Activated gamma-delta T cell (primary cell): ENCODE data around the gene GSTT2.
"Not testable (repeated sequence)": the region's sequence is repeated elsewhere in the genome, so short reads cannot be mapped to it uniquely, and the experiment has no call there.

Source experiments
- DNase-seq: peaks from one replicate; lab custom pipeline; 2025; lab: John Stamatoyannopoulos, UW
- total RNA-seq, 2 donors: gene quantifications; one replicate each; lab custom pipeline; 2026; lab: John Stamatoyannopoulos, UW

GSTT2 gene
- total RNA-seq: 0 to 0.04 reads per million in 2 donors

GRCh38 chr22:23979557-23980240 lies at the start of gene GSTT2:
Gene GSTT2, plus strand, starts transcription at chr22:23980134.
- not testable (repeated sequence) for DNase-seq

GRCh38 chr22:23938328-23939016 lies 41.5 kb upstream of the GSTT2 start:
- no peak for DNase-seq

GRCh38 chr22:23939017-23939357 lies 40.9 kb upstream of the GSTT2 start:
- no peak for DNase-seq

GRCh38 chr22:23940166-23940565 lies 39.8 kb upstream of the GSTT2 start:
- DNase-seq: not testable (repeated sequence)

- DNase-seq: not testable (repeated sequence)
These were observed 32.5 kb upstream of the GSTT2 start for GRCh38 chr22:23947391-23947790.

GRCh38 chr22:23949764-23950163 lies 30.2 kb upstream of the GSTT2 start:
- DNase-seq: not testable (repeated sequence)

- not testable (repeated sequence) for DNase-seq
These were observed 28.6 kb upstream of the GSTT2 start for GRCh38 chr22:23951383-23951782.

GRCh38 chr22:23952794-23953405 lies 27.0 kb upstream of the GSTT2 start:
- DNase-seq: not testable (repeated sequence)

GRCh38 chr22:23953485-23953884 lies 26.4 kb upstream of the GSTT2 start:
- DNase-seq: not testable (repeated sequence)

- not testable (repeated sequence) for DNase-seq
These were observed 25.5 kb upstream of the GSTT2 start for GRCh38 chr22:23954193-23954990.

GRCh38 chr22:23954991-23955305 lies 25.0 kb upstream of the GSTT2 start:
- DNase-seq: not testable (repeated sequence)

- not testable (repeated sequence) for DNase-seq
These were observed 24.0 kb upstream of the GSTT2 start for GRCh38 chr22:23955886-23956285.

- not testable (repeated sequence) for DNase-seq
These were observed 23.5 kb upstream of the GSTT2 start for GRCh38 chr22:23956301-23956900.

GRCh38 chr22:23961084-23961771 lies 18.7 kb upstream of the GSTT2 start, which contains the start of gene GSTT2B:
Gene GSTT2B, minus strand, starts transcription at chr22:23961195. Its CDS starts 64 bp downstream, at chr22:23961131.
- not testable (repeated sequence) for DNase-seq

GRCh38 chr22:23966094-23966493 lies 13.8 kb upstream of the GSTT2 start:
- not testable (repeated sequence) for DNase-seq

GRCh38 chr22:23966568-23966967 lies 13.4 kb upstream of the GSTT2 start, which contains the start of gene DDTL:
Gene DDTL, plus strand, starts transcription at chr22:23966888. Its CDS starts 27 bp downstream, at chr22:23966915.
- DNase-seq: not testable (repeated sequence)

GRCh38 chr22:23969071-23969470 lies 10.9 kb upstream of the GSTT2 start:
- no peak for DNase-seq

GRCh38 chr22:23970201-23970641 lies 9.7 kb upstream of the GSTT2 start:
- DNase-seq: no peak

GRCh38 chr22:23970816-23971486 lies 9.0 kb upstream of the GSTT2 start:
- no peak for DNase-seq

- not testable (repeated sequence) for DNase-seq
These were observed 8.0 kb upstream of the GSTT2 start for GRCh38 chr22:23971927-23972326.
